NCI-H2196 treated with DMSO at 0.1 percent for 48 hours (cell line): ENCODE data around the gene RIOX2.
"Not testable (repeated sequence)": the region's sequence is repeated elsewhere in the genome, so short reads cannot be mapped to it uniquely, and the experiment has no call there.

ENCODE experiments used
- DNase-seq: peaks from one replicate; lab custom pipeline; 2025; ENCODE audit not compliant: unreplicated experiment; lab: John Stamatoyannopoulos, UW

The RIOX2 gene

GRCh38 chr3:97971679-97972567 lies at the start of gene RIOX2:
TSS of gene RIOX2 (minus strand) at chr3:97972431. CDS start at chr3:97967593, 4,838 bp downstream.
- peak; percentile 45 for DNase-seq

- no peak for DNase-seq
Observed at GRCh38 chr3:98020412-98020811, 48.2 kb upstream of the RIOX2 start.

DNA sequence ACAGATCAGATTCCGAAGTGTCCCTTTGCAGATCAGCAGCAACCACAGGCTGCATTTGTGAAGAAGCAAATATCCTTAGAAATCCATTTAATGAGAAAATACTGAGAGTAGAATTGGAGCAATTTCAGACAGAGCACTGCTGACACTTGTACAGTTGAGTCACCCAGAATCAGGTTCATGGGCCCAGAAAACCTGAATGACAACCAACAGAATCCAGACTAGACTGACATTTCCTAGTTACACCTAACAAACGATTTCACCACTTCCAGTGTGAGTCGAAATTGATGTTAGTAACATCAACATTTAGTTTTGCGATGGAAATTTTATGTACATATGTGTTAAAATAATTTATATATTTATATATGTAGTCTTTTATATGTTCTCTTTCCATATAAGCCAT lies 46.1 kb upstream of the RIOX2 start:
- no peak for DNase-seq

DNA sequence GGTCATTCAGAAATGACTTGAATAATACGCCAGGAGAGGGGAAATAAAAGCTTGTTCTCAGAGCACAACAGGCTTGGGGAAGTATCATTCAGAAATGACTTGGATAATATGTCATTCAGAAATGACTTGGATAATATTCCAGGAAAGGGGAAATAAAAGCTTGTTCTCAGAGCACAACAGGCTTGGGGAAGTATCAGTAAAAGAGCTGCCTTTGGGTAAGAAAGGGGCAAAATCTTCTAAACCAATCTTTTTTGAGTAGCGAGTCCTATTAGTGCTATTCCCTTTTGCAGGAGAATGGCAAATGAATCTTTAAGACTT lies 42.0 kb upstream of the RIOX2 start:
- no peak for DNase-seq

DNA sequence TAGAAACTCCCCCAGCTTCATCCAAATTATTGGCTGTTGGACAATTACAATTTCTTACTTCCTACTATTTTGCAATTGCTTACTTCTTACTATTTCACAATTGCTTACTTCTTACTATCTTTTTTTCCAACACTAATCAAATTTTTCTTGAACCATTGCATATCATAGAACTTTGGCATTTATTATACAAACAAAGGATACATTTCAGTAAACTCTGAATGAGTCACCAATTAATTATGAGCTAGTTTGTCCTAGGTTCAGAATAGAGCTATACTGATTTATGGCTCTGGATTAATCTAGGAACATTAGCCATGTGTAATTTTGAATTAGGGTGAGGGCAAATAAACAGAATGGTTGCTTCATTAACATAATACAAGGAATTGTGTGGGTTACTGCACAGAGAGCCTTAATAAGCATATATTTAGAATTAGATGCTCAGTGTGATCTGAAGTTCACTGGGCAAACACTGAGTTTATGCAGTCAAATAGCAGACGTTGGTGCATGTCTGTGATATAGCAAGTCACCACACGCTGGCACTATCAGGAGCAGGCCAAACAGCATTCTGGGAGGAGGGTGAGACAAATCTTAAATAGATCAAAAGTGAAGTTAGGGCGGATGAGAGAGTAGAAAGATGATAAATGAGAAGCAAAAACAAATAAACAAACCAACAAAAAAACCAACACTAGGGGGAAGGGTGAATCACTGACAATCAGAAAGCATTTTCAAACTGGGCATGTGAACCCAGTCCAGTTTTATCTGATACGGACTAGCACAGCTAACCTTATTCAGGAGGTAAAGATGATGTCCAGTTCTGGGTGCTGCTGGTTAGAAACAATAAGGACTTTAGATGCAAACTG lies 41.4 kb upstream of the RIOX2 start:
- DNase-seq: no peak

GRCh38 chr3:98012979-98013378 lies 40.7 kb upstream of the RIOX2 start:
- DNase-seq: no peak

GRCh38 chr3:98010883-98011449 lies 38.7 kb upstream of the RIOX2 start:
- DNase-seq: not testable (repeated sequence)

DNA sequence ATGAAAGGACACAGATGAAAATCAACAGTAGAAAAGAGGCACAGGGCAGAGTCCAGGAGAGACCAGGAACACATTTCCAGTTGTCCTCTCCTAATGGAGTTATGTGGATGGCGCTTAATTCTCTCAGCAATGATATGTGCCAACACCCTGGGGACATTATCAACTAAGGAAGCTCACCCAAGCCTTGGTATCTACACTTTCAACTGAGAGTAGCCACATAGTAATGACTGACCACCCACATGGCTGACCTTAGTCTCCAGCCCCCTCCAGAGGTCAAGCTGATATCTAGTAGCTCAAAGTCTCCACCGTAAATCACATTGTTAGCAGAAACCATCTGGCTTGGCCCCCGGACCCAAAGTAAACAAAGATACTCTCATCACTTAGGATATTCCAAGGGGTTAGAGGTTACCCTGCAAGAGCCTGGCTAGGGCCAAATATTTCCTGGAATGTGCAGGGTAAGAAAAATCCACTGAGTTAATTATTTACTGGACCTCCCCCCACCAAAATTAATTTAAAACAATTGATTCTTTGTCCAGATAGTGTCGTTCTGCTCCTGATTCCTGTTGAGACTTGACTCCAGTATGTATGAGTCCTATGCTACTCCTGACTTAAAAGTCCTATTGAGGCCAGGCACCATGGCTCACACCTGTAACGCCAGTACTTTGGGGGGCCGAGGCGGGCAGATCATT lies 38.1 kb upstream of the RIOX2 start:
- no peak for DNase-seq

GRCh38 chr3:98008855-98009254 lies 36.6 kb upstream of the RIOX2 start:
- no peak for DNase-seq

DNA sequence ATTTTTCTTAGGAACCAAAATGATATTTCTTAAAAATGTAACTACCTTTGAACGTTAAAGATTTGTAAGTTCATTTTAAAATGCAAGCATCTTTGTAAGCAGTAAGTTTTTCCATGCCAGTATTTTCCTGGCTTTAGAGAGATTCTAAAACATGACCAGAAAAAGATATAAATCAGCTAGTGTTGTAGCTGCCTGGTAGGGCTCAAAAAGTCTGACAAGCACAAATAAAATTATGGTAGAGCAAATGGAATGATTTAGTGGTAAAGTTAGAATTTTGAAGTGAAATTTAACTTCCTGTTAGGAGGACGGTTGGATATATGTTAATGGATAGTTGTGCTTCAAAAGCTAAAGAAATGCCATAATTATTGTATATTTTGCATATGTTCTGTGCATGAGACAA lies 33.2 kb upstream of the RIOX2 start:
- no peak for DNase-seq

GRCh38 chr3:98004721-98005120 lies 32.5 kb upstream of the RIOX2 start:
- DNase-seq: no peak

GRCh38 chr3:98003306-98003969 lies 31.2 kb upstream of the RIOX2 start:
- no peak for DNase-seq

DNA sequence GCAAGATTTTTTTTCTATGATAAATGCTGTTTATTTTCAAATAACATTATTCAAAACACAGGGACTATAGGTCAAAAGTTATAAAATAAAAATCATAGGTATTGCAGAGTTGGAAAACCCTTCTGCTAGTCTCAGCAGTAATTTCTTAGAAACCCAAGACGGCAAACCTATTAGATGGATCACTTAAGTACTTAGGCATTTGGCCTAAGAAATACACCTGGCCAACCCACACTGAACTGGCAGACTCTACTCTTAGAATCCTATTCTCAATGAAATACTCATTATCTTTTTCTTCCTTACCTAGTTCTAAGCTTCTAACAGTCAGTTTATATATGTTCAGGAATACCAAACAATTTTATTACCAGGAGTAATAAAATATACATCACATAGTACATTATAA lies 30.5 kb upstream of the RIOX2 start:
- no peak for DNase-seq

GRCh38 chr3:97999994-98000393 lies 27.8 kb upstream of the RIOX2 start:
- DNase-seq: no peak

DNA sequence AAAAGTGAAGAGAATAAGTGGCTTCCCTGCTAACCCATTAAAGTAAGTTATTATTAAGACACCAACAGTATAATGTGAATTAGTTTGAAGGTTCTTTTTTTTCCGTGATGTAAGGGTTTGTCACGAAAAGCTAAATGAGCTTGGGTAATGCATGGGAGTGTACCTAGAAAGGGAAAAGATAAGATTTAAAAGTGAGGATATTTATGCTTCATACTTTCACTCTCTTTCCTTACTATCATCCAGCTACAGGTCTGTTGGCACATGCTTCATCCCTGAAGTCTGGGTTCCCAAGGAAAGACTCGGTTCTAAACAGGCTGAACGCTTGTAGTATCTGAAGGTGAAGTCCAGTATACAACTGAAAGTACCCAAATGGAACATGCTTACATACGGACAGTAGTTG lies 26.9 kb upstream of the RIOX2 start:
- DNase-seq: no peak

- DNase-seq: no peak
Observed at GRCh38 chr3:97996988-97997387, 24.8 kb upstream of the RIOX2 start.

DNA sequence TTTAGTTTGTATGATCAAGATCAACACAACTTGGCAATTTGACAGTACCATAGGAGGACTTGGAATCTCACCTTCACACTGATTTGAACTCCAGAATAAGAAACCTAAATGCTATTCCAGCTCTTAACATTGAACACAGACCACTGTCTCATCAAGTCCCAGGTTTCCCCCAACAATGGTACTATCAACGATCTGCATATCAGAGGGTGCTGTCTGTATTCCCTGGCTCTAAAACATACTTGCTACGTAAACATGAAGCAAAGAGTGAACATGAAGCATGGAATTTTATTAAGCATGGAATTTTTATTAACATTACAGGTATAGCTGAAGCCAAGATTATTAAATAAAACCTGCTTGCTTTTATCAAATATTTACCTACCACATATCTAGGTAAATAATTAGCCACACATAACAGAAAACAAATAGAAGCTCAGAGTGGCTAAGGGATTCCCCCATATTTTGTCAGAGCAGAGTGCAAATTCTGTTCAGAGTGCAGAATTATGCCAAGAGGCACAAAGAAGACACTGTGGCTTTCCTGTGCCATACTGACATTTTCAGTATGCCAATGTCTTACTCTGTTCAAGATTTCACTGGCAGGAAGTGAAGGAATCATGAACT lies 22.2 kb upstream of the RIOX2 start:
- DNase-seq: no peak

GRCh38 chr3:97993526-97993925 lies 21.3 kb upstream of the RIOX2 start:
- no peak for DNase-seq

- DNase-seq: no peak
Observed at GRCh38 chr3:97992547-97993173, 20.4 kb upstream of the RIOX2 start.

DNA sequence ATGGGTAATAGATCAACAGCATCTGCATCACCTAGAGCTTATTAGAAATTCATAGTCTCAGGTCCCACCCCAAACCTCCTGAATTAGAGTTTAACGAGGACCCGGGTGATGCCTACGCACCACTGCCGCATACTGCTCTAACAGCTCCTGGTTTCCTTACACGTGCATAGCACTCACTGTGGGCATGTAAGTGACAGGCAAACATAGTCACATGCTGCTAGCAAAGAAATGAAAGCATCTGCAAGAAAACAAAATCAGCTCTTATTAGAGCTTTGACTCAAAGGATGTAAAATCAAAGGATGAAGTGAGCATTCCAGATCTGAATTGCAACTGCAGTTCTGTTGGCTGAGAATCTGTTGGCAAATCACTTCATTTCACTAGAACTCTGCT lies 19.1 kb upstream of the RIOX2 start:
- no peak for DNase-seq
